ENCODE results near the gene PYDC2. TPM values are rescaled to one million over a fixed set of nuclear protein-coding genes. Genes with fewer than 3 reads are reported as not detected.

The PYDC2 gene
- total and polyA plus RNA-seq, 12 donors = 63.2 TPM; not detected in 11

DNA sequence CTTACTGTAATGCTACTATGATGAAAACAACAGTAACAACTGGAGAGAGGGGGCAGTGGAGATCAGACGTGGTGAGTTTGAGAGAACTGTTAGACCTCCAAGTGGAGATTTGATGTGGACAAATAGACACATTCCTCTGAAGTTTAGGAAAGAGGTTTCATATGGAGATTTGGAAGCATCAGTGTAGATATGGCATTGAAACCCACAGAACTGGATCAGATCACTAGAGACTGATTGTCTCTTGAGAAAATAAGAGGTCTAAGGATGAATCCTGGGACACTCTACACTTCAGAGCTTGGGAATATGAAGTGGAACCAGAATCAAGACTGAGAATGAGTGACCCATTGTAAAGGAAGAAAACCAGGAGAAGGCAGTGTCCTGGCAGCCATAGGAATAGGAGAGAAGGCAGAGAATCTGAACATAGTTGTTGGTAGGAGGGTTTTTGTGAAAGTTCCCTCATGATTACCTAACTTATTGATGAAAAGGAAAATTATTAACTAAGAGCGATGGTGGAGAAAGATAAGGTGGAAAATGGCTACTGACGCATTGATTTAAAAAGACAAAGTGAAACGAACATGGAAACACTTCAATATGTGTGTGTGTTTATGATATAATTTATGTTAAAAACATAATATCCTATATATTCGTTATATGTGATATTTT lies 29.7 kb upstream of the PYDC2 start:
- Histone ChIP-seq H3K4me3 (no peak overlapping the region), H3K27me3 (no peaks in the 10 kb centered on the region), H3K36me3 (replicated peaks in 1 of 2) (no peaks in the 10 kb centered on the region), H3K9me3 (replicated peaks in 1 of 3) (no peaks in the 10 kb centered on the region), H3K4me1 (replicated peaks in 1 of 2) (no peaks in the 10 kb centered on the region), H3K27ac (no peak overlapping the region)
- 73 to 91% (median 76%) methylated on average over 5 of the region's 5 CpGs for whole genome bisulfite sequencing, 4 donors
- no peak for DNase-seq
- intact Hi-C loops (cut with DNase I) = no loop called here
- TF ChIP-seq POLR2A (IDR thresholded peaks at IDR 0.05) (no peak), CTCF (IDR thresholded peaks at IDR 0.05) (no peak)

DNA sequence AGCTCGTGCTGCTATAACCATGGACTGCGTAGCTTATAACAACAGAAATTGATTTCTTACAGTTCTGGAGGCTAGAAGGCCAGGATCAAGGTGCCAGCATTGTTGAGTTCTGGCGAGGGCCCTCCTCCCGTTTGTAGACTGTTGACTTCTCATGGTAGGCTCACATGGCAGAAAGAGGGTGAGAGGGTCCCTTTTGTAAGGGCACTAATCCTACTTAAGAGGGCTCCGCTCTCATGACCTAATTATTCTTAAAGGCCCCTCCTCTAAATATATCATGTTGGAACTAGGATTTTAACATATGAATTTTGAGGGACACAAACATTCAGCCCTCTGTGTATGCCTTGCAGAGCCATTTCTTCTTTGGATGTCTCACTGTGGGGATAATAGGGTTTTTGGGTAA lies 28.8 kb upstream of the PYDC2 start:
- intact Hi-C loops (cut with DNase I) = no loop called here

DNA sequence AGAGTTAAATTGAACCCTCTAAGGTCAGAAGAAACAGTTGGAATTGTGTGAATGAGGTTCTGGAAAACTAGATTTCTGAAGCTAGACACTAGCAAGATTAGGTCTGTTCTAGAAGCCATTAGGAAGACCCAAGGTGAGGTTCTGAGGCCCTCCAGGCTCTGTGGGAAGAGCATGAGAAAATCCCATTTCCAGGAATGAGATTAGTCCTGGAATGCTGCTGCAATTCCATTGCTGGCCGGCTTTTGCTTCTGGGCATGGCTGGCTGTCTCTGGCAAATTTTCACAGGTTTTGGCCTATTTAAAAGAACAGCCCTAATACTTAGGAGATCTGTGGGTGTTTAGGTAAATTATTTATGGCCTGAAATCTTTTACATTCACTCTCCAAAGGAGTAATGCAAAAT lies 26.9 kb upstream of the PYDC2 start:
- 83 to 100% (median 91%) methylated on average over 1 of the region's 1 CpG for WGBS, 4 donors
- Histone ChIP-seq H3K36me3 (replicated peaks in 1 of 2) (no peaks in the 10 kb centered on the region), H3K27ac (no peak overlapping the region), H3K27me3 (no peaks in the 10 kb centered on the region), H3K9me3 (replicated peaks in 1 of 3) (no peaks in the 10 kb centered on the region), H3K4me1 (replicated peaks in 1 of 2) (no peaks in the 10 kb centered on the region), H3K4me3 (no peak overlapping the region)
- DNase-seq = no peak
- TF ChIP-seq POLR2A (IDR thresholded peaks at IDR 0.05) (no peak), CTCF (IDR thresholded peaks at IDR 0.05) (no peak)
- intact Hi-C loops (cut with DNase I) = no loop called here

More for the DNA sequence above, 28.8 kb upstream of the PYDC2 start:
- Histone ChIP-seq H3K4me1 (replicated peaks in 1 of 2) (no peaks in the 10 kb centered on the region), H3K9me3 (replicated peaks in 1 of 3) (no peaks in the 10 kb centered on the region), H3K36me3 (replicated peaks in 1 of 2) (no peaks in the 10 kb centered on the region), H3K4me3 (no peak overlapping the region), H3K27me3 (no peaks in the 10 kb centered on the region), H3K27ac (no peak overlapping the region)
- WGBS, 4 donors = 87 to 95% (median 91%) methylated on average over 5 of the region's 5 CpGs
- TF ChIP-seq CTCF (IDR thresholded peaks at IDR 0.05) (no peak), POLR2A (IDR thresholded peaks at IDR 0.05) (no peak)
- DNase-seq = no peak

DNA sequence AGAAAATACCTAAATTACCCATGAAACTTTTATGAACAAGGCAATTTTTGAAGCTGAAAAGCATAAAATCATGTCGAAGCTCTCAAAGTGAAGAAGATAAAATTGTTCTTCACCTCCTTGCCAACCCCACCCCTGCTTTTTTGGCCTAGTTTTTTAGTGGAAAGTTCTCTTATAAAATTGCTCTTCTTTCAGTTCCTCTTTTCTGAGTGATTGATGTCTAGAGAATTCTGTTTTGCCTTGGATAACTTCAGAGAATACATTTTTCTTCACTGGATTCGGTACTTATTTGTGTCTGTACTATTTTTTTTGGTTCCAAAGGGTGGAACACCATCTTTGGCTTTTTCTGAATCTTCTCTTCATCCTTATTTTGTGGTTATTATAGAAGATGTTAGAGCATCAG lies 25.0 kb upstream of the PYDC2 start:
- Histone ChIP-seq H3K4me1 (replicated peaks in 1 of 2) (no peaks in the 10 kb centered on the region), H3K4me3 (no peak overlapping the region), H3K9me3 (replicated peaks in 1 of 3) (no peaks in the 10 kb centered on the region), H3K27ac (no peak overlapping the region), H3K27me3 (no peaks in the 10 kb centered on the region), H3K36me3 (replicated peaks in 1 of 2) (no peaks in the 10 kb centered on the region)
- TF ChIP-seq POLR2A (IDR thresholded peaks at IDR 0.05) = no peak
- TF ChIP-seq CTCF (IDR thresholded peaks at IDR 0.05) = no peak
- no peak for DNase-seq
- 39 to 53% (median 45%) methylated on average over 2 of the region's 2 CpGs for WGBS, 4 donors
- intact Hi-C loops (cut with DNase I) = no loop called here

Data from adrenal gland (tissue), 12 donors.